Measurements from ENCODE around the gene SLC16A4. TPM values are rescaled to one million over a fixed set of nuclear protein-coding genes. Genes with fewer than 3 reads are reported as not detected.

Gene SLC16A4
- total RNA-seq, 1 experiment from 2014 or later: 0.46 TPM

DNA sequence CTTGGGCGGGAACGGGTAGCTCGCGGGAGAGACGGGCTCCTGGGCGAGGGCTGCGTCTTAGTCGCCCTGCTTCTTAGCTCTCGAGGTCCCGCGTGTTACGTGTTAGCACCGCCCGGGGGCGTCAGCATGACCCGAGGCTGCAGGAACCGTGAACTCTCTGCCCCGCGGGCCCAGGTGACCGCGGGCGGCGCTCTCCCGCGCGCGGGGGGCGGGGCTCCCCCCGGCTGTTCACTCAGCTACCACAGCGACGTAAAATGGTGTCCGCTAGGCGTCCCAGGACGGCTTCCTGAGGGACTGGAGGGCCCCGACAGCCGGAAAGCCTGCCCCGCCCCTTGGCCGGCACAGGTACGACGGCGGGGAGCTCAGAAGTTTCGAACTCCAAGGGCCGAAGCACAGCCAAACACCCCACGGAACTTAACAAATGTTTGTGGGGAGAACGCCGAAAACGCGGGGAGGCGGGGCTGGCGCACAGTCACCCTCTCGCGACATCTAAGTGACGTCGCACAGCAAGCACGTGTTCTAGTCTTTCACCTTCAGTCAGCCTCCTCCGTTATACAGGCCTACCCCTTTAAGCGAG lies 52.4 kb downstream of the SLC16A4 start:
- Histone ChIP-seq H3K27ac (ENCODE audit: low read length) (peak overlapping the region; percentile 99), H3K36me3 (ENCODE audit: control insufficient read depth, insufficient read depth, low read length) (peaks cover 9% of the 10 kb centered on the region), H3K4me3 (ENCODE audit: low read depth in 2 of 2, low read length in 2 of 2) (peak overlapping the region; percentile 88 to 92), H3K9me3 (ENCODE audit: control insufficient read depth, insufficient read depth, low read depth, low read length) (no peaks in the 10 kb centered on the region), H3K27me3 (ENCODE audit: control insufficient read depth, insufficient read depth, low read length) (no peaks in the 10 kb centered on the region), H3K4me1 (ENCODE audit: control insufficient read depth, insufficient read depth, low read length) (peaks cover 25% of the 10 kb centered on the region)
- no TSS peak for BruUV-seq (replicated peaks)
- in situ Hi-C loops (cut with HindIII; ENCODE audit: low pct_unique_long_range_greater_than_20kb, low sequenced_read_pairs) (no loop called here), intact Hi-C loops (cut with micrococcal nuclease; ENCODE audit: unreplicated experiment) (no loop called here)
- CTCF ChIA-PET: interaction anchor here (0.6 to 1.3 kb wide), 2 partner anchors 130 to 154 kb away, joined by 3 to 10 read pairs; partner anchors contain the start of gene KCNC4
- POLR2A ChIA-PET: interaction anchor here (0.6 to 1.2 kb wide), 3 partner anchors 11 to 66 kb away, joined by 3 read pairs; no protein-coding TSS in a partner anchor
- ATAC-seq (peak; percentile 88), DNase-seq (ENCODE audit: low read depth, low spot score) (no peak)
- TF ChIP-seq TCF7L2 (IDR thresholded peaks at IDR 0.05; ENCODE audit: low read depth, low read length) (peak; percentile 58; the same call in 1 of the 2 replicates), CTCF (IDR thresholded peaks at IDR 0.05) (peak; percentile 65), SIN3A (IDR thresholded peaks at IDR 0.05; ENCODE audit: borderline replicate concordance, insufficient read depth, low read depth, low read length) (0 out of 2 replicates have a peak, but pooled peaks have one; percentile 22), REST (IDR thresholded peaks at IDR 0.05; ENCODE audit: insufficient read depth in 1 of 2, low read depth in 2 of 2, low read length in 1 of 2) (no peak), POLR2AphosphoS5 (IDR thresholded peaks at IDR 0.05; ENCODE audit: low read depth, low read length) (peak; percentile 80)

DNA sequence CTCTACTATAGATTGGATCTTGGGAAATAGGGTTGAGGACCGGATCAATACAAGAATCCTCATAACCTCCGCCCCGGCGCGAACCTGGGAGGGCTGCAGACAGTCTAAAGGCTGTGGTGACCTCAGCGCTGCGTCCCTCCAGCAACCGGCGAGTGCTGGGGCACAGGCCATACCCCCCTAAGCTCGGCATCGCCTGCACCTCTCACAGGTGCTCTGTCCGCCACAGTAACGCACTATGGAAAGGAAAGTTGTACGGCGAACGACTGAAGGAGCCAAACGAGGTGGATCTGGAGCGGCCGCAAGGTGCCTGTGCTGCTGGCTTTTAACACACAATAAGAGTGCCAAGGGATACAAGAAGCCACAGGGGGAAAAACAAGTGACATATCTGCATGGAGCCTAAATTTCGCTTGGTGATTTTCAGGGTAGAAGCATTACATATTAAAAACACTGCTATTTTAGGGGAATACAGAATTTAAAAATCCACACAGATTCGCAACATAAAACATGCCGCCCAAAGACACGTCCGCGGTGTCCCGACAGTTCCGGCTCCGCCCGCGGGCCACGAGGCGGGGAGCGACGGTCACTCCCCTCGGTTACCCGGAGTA lies 53.0 kb downstream of the SLC16A4 start:
- Histone ChIP-seq H3K27ac (ENCODE audit: low read length) (peak overlapping the region; percentile 99), H3K4me3 (ENCODE audit: low read depth in 2 of 2, low read length in 2 of 2) (peak overlapping the region; percentile 88 to 92), H3K9me3 (ENCODE audit: control insufficient read depth, insufficient read depth, low read depth, low read length) (no peaks in the 10 kb centered on the region), H3K27me3 (ENCODE audit: control insufficient read depth, insufficient read depth, low read length) (no peaks in the 10 kb centered on the region), H3K36me3 (ENCODE audit: control insufficient read depth, insufficient read depth, low read length) (peaks cover 6% of the 10 kb centered on the region), H3K4me1 (ENCODE audit: control insufficient read depth, insufficient read depth, low read length) (peaks cover 21% of the 10 kb centered on the region)
- TSS peak; percentile 92 for BruUV-seq (replicated peaks)
- ChIA-PET CTCF (interaction anchor here (1.3 kb wide), 1 partner anchor 129 kb away, joined by 10 read pairs; the partner anchor contains the start of gene KCNC4), POLR2A (interaction anchor here (0.6 to 1.2 kb wide), 3 partner anchors 12 to 67 kb away, joined by 3 read pairs; no protein-coding TSS in a partner anchor)
- in situ Hi-C loops (cut with HindIII; ENCODE audit: low pct_unique_long_range_greater_than_20kb, low sequenced_read_pairs) (no loop called here), intact Hi-C loops (cut with micrococcal nuclease; ENCODE audit: unreplicated experiment) (no loop called here)
- ATAC-seq: no peak
- TF ChIP-seq REST (IDR thresholded peaks at IDR 0.05; ENCODE audit: insufficient read depth in 1 of 2, low read depth in 2 of 2, low read length in 1 of 2) (no peak), SIN3A (IDR thresholded peaks at IDR 0.05; ENCODE audit: borderline replicate concordance, insufficient read depth, low read depth, low read length) (0 out of 2 replicates have a peak, but pooled peaks have one; percentile 27), CTCF (IDR thresholded peaks at IDR 0.05) (no peak), TCF7L2 (IDR thresholded peaks at IDR 0.05; ENCODE audit: low read depth, low read length) (peak; percentile 87), POLR2AphosphoS5 (IDR thresholded peaks at IDR 0.05; ENCODE audit: low read depth, low read length) (no peak)
- no peak for DNase-seq (ENCODE audit: low read depth, low spot score)
